ENCODE results near the gene PARD3. TPM values are rescaled to one million over a fixed set of nuclear protein-coding genes. Genes with fewer than 3 reads are reported as not detected.

The PARD3 gene
- total RNA-seq, 1 donor from 2014 or later = 88.7 TPM

GRCh38 chr10:34627331-34627730, 187.8 kb downstream of the PARD3 start:
- Histone ChIP-seq H3K36me3 (ENCODE audit: control insufficient read depth in 3 of 3, insufficient read depth in 3 of 3, low read length in 3 of 3) (no peaks in the 10 kb centered on the region), H3K4me1 (ENCODE audit: control insufficient read depth in 3 of 3, insufficient read depth in 3 of 3, low read length in 3 of 3) (peaks cover 5 to 16% (median 11%) of the 10 kb centered on the region in 3 donors), H3K27me3 (ENCODE audit: control insufficient read depth in 3 of 3, insufficient read depth in 3 of 3, low read length in 3 of 3) (no peaks in the 10 kb centered on the region), H3K4me3 (ENCODE audit: low read length in 3 of 3) (no peak overlapping the region), H3K9me3 (ENCODE audit: control insufficient read depth in 3 of 3, low read length in 3 of 3) (no peaks in the 10 kb centered on the region), H3K9ac (ENCODE audit: low read depth in 1 of 3, low read length in 3 of 3) (no peak overlapping the region), H3K27ac (ENCODE audit: low read depth, low read length) (no peak overlapping the region)

- no peak overlapping the region for H3K4me3 ChIP-seq (ENCODE audit: low read length in 3 of 3)
- H3K4me1 ChIP-seq (ENCODE audit: control insufficient read depth in 3 of 3, insufficient read depth in 3 of 3, low read length in 3 of 3) = peaks cover 5 to 16% (median 11%) of the 10 kb centered on the region in 3 donors
- H3K36me3 ChIP-seq (ENCODE audit: control insufficient read depth in 3 of 3, insufficient read depth in 3 of 3, low read length in 3 of 3) = no peaks in the 10 kb centered on the region
- H3K27ac ChIP-seq (ENCODE audit: low read depth, low read length) = no peak overlapping the region
- H3K27me3 ChIP-seq (ENCODE audit: control insufficient read depth in 3 of 3, insufficient read depth in 3 of 3, low read length in 3 of 3) = no peaks in the 10 kb centered on the region
- no peak overlapping the region for H3K9ac ChIP-seq (ENCODE audit: low read depth in 1 of 3, low read length in 3 of 3)
- no peaks in the 10 kb centered on the region for H3K9me3 ChIP-seq (ENCODE audit: control insufficient read depth in 3 of 3, low read length in 3 of 3)
These were observed 188.8 kb downstream of the PARD3 start for GRCh38 chr10:34626158-34626880.

GRCh38 chr10:34624323-34625153, 190.6 kb downstream of the PARD3 start:
- no peaks in the 10 kb centered on the region for H3K27me3 ChIP-seq (ENCODE audit: control insufficient read depth in 3 of 3, insufficient read depth in 3 of 3, low read length in 3 of 3)
- no peak overlapping the region for H3K4me3 ChIP-seq (ENCODE audit: low read length in 3 of 3)
- no peak overlapping the region for H3K9ac ChIP-seq (ENCODE audit: low read depth in 1 of 3, low read length in 3 of 3)
- H3K36me3 ChIP-seq (ENCODE audit: control insufficient read depth in 3 of 3, insufficient read depth in 3 of 3, low read length in 3 of 3) = no peaks in the 10 kb centered on the region
- H3K9me3 ChIP-seq (ENCODE audit: control insufficient read depth in 3 of 3, low read length in 3 of 3) = no peaks in the 10 kb centered on the region
- H3K4me1 ChIP-seq (ENCODE audit: control insufficient read depth in 3 of 3, insufficient read depth in 3 of 3, low read length in 3 of 3) = peaks cover 5 to 16% (median 11%) of the 10 kb centered on the region in 3 donors
- no peak overlapping the region for H3K27ac ChIP-seq (ENCODE audit: low read depth, low read length)

- Histone ChIP-seq H3K27me3 (ENCODE audit: control insufficient read depth in 3 of 3, insufficient read depth in 3 of 3, low read length in 3 of 3) (no peaks in the 10 kb centered on the region), H3K36me3 (ENCODE audit: control insufficient read depth in 3 of 3, insufficient read depth in 3 of 3, low read length in 3 of 3) (no peaks in the 10 kb centered on the region), H3K27ac (ENCODE audit: low read depth, low read length) (no peak overlapping the region), H3K9ac (ENCODE audit: low read depth in 1 of 3, low read length in 3 of 3) (no peak overlapping the region), H3K9me3 (ENCODE audit: control insufficient read depth in 3 of 3, low read length in 3 of 3) (no peaks in the 10 kb centered on the region), H3K4me3 (ENCODE audit: low read length in 3 of 3) (no peak overlapping the region), H3K4me1 (ENCODE audit: control insufficient read depth in 3 of 3, insufficient read depth in 3 of 3, low read length in 3 of 3) (peaks cover 0 to 10% (median 5%) of the 10 kb centered on the region in 3 donors)
These were observed 192.2 kb downstream of the PARD3 start for GRCh38 chr10:34622945-34623344.

- Histone ChIP-seq H3K9ac (ENCODE audit: low read depth in 1 of 3, low read length in 3 of 3) (no peak overlapping the region), H3K27ac (ENCODE audit: low read depth, low read length) (no peak overlapping the region), H3K27me3 (ENCODE audit: control insufficient read depth in 3 of 3, insufficient read depth in 3 of 3, low read length in 3 of 3) (no peaks in the 10 kb centered on the region), H3K9me3 (ENCODE audit: control insufficient read depth in 3 of 3, low read length in 3 of 3) (no peaks in the 10 kb centered on the region), H3K4me3 (ENCODE audit: low read length in 3 of 3) (no peak overlapping the region), H3K4me1 (ENCODE audit: control insufficient read depth in 3 of 3, insufficient read depth in 3 of 3, low read length in 3 of 3) (no peaks in the 10 kb centered on the region), H3K36me3 (ENCODE audit: control insufficient read depth in 3 of 3, insufficient read depth in 3 of 3, low read length in 3 of 3) (no peaks in the 10 kb centered on the region)
These were observed 196.5 kb downstream of the PARD3 start for GRCh38 chr10:34618611-34619010.

GRCh38 chr10:34615770-34616169, 199.3 kb downstream of the PARD3 start:
- no peaks in the 10 kb centered on the region for H3K27me3 ChIP-seq (ENCODE audit: control insufficient read depth in 3 of 3, insufficient read depth in 3 of 3, low read length in 3 of 3)
- H3K27ac ChIP-seq (ENCODE audit: low read depth, low read length) = no peak overlapping the region
- H3K4me3 ChIP-seq (ENCODE audit: low read length in 3 of 3) = no peak overlapping the region
- no peaks in the 10 kb centered on the region for H3K4me1 ChIP-seq (ENCODE audit: control insufficient read depth in 3 of 3, insufficient read depth in 3 of 3, low read length in 3 of 3)
- no peak overlapping the region for H3K9ac ChIP-seq (ENCODE audit: low read depth in 1 of 3, low read length in 3 of 3)
- no peaks in the 10 kb centered on the region for H3K9me3 ChIP-seq (ENCODE audit: control insufficient read depth in 3 of 3, low read length in 3 of 3)
- no peaks in the 10 kb centered on the region for H3K36me3 ChIP-seq (ENCODE audit: control insufficient read depth in 3 of 3, insufficient read depth in 3 of 3, low read length in 3 of 3)

GRCh38 chr10:34613491-34613890, 201.6 kb downstream of the PARD3 start:
- Histone ChIP-seq H3K4me1 (ENCODE audit: control insufficient read depth in 3 of 3, insufficient read depth in 3 of 3, low read length in 3 of 3) (no peaks in the 10 kb centered on the region), H3K27me3 (ENCODE audit: control insufficient read depth in 3 of 3, insufficient read depth in 3 of 3, low read length in 3 of 3) (no peaks in the 10 kb centered on the region), H3K9me3 (ENCODE audit: control insufficient read depth in 3 of 3, low read length in 3 of 3) (no peaks in the 10 kb centered on the region), H3K36me3 (ENCODE audit: control insufficient read depth in 3 of 3, insufficient read depth in 3 of 3, low read length in 3 of 3) (no peaks in the 10 kb centered on the region), H3K9ac (ENCODE audit: low read depth in 1 of 3, low read length in 3 of 3) (no peak overlapping the region), H3K27ac (ENCODE audit: low read depth, low read length) (no peak overlapping the region), H3K4me3 (ENCODE audit: low read length in 3 of 3) (no peak overlapping the region)

- Histone ChIP-seq H3K4me3 (ENCODE audit: low read length in 3 of 3) (no peak overlapping the region), H3K27me3 (ENCODE audit: control insufficient read depth in 3 of 3, insufficient read depth in 3 of 3, low read length in 3 of 3) (no peaks in the 10 kb centered on the region), H3K4me1 (ENCODE audit: control insufficient read depth in 3 of 3, insufficient read depth in 3 of 3, low read length in 3 of 3) (no peaks in the 10 kb centered on the region), H3K27ac (ENCODE audit: low read depth, low read length) (no peak overlapping the region), H3K9me3 (ENCODE audit: control insufficient read depth in 3 of 3, low read length in 3 of 3) (no peaks in the 10 kb centered on the region), H3K36me3 (ENCODE audit: control insufficient read depth in 3 of 3, insufficient read depth in 3 of 3, low read length in 3 of 3) (no peaks in the 10 kb centered on the region), H3K9ac (ENCODE audit: low read depth in 1 of 3, low read length in 3 of 3) (no peak overlapping the region)
These were observed 202.2 kb downstream of the PARD3 start for GRCh38 chr10:34612938-34613337.

GRCh38 chr10:34612446-34612845, 202.7 kb downstream of the PARD3 start:
- Histone ChIP-seq H3K27ac (ENCODE audit: low read depth, low read length) (no peak overlapping the region), H3K9ac (ENCODE audit: low read depth in 1 of 3, low read length in 3 of 3) (no peak overlapping the region), H3K27me3 (ENCODE audit: control insufficient read depth in 3 of 3, insufficient read depth in 3 of 3, low read length in 3 of 3) (no peaks in the 10 kb centered on the region), H3K4me1 (ENCODE audit: control insufficient read depth in 3 of 3, insufficient read depth in 3 of 3, low read length in 3 of 3) (no peaks in the 10 kb centered on the region), H3K4me3 (ENCODE audit: low read length in 3 of 3) (no peak overlapping the region), H3K36me3 (ENCODE audit: control insufficient read depth in 3 of 3, insufficient read depth in 3 of 3, low read length in 3 of 3) (no peaks in the 10 kb centered on the region), H3K9me3 (ENCODE audit: control insufficient read depth in 3 of 3, low read length in 3 of 3) (no peaks in the 10 kb centered on the region)

- H3K36me3 ChIP-seq (ENCODE audit: control insufficient read depth in 3 of 3, insufficient read depth in 3 of 3, low read length in 3 of 3) = no peaks in the 10 kb centered on the region
- H3K27ac ChIP-seq (ENCODE audit: low read depth, low read length) = no peak overlapping the region
- H3K27me3 ChIP-seq (ENCODE audit: control insufficient read depth in 3 of 3, insufficient read depth in 3 of 3, low read length in 3 of 3) = no peaks in the 10 kb centered on the region
- H3K4me3 ChIP-seq (ENCODE audit: low read length in 3 of 3) = no peak overlapping the region
- no peak overlapping the region for H3K9ac ChIP-seq (ENCODE audit: low read depth in 1 of 3, low read length in 3 of 3)
- no peaks in the 10 kb centered on the region for H3K9me3 ChIP-seq (ENCODE audit: control insufficient read depth in 3 of 3, low read length in 3 of 3)
- no peaks in the 10 kb centered on the region for H3K4me1 ChIP-seq (ENCODE audit: control insufficient read depth in 3 of 3, insufficient read depth in 3 of 3, low read length in 3 of 3)
These were observed 205.7 kb downstream of the PARD3 start for GRCh38 chr10:34609287-34609940.

All from skeletal muscle tissue (tissue), 4 donors.